Measurements from ENCODE around the gene CMTM8.
"Not testable (repeated sequence)": the region's sequence is repeated elsewhere in the genome, so short reads cannot be mapped to it uniquely, and the experiment has no call there.

Gene CMTM8

GRCh38 chr3:32379831-32380500 lies 141.5 kb downstream of the CMTM8 start:
- DNase-seq (ENCODE audit: low read depth in 2 of 2): no peak

- no peak for DNase-seq (ENCODE audit: low read depth in 2 of 2)
Observed at GRCh38 chr3:32381922-32382321, 143.4 kb downstream of the CMTM8 start.

- no peak for DNase-seq (ENCODE audit: low read depth in 2 of 2)
Observed at GRCh38 chr3:32383136-32383711, 144.7 kb downstream of the CMTM8 start.

GRCh38 chr3:32384938-32385337 lies 146.5 kb downstream of the CMTM8 start:
- no peak for DNase-seq (ENCODE audit: low read depth in 2 of 2)

GRCh38 chr3:32387512-32387911 lies 149.0 kb downstream of the CMTM8 start:
- DNase-seq (ENCODE audit: low read depth in 2 of 2): no peak

- DNase-seq (ENCODE audit: low read depth in 2 of 2): not testable (repeated sequence)
Observed at GRCh38 chr3:32389577-32389976, 151.1 kb downstream of the CMTM8 start.

- no peak for DNase-seq (ENCODE audit: low read depth in 2 of 2)
Observed at GRCh38 chr3:32391643-32392535, 153.4 kb downstream of the CMTM8 start, which contains the start of gene CMTM7. TSS of gene CMTM7 (plus strand) at chr3:32391853. CDS start at chr3:32391907, 54 bp downstream.

- no peak for DNase-seq (ENCODE audit: low read depth in 2 of 2)
Observed at GRCh38 chr3:32392536-32393302, 154.2 kb downstream of the CMTM8 start.

GRCh38 chr3:32395496-32395895 lies 157.0 kb downstream of the CMTM8 start:
- DNase-seq (ENCODE audit: low read depth in 2 of 2): no peak

- DNase-seq (ENCODE audit: low read depth in 2 of 2): no peak
Observed at GRCh38 chr3:32397941-32398340, 159.5 kb downstream of the CMTM8 start.

- no peak for DNase-seq (ENCODE audit: low read depth in 2 of 2)
Observed at GRCh38 chr3:32398531-32398930, 160.1 kb downstream of the CMTM8 start.

GRCh38 chr3:32399030-32399620 lies 160.6 kb downstream of the CMTM8 start:
- DNase-seq (ENCODE audit: low read depth in 2 of 2): no peak

GRCh38 chr3:32401126-32401525 lies 162.6 kb downstream of the CMTM8 start:
- no peak for DNase-seq (ENCODE audit: low read depth in 2 of 2)

GRCh38 chr3:32401556-32402081 lies 163.1 kb downstream of the CMTM8 start:
- DNase-seq (ENCODE audit: low read depth in 2 of 2): no peak

- no peak for DNase-seq (ENCODE audit: low read depth in 2 of 2)
Observed at GRCh38 chr3:32403663-32404062, 165.2 kb downstream of the CMTM8 start.

GRCh38 chr3:32404714-32405113 lies 166.2 kb downstream of the CMTM8 start:
- no peak for DNase-seq (ENCODE audit: low read depth in 2 of 2)

GRCh38 chr3:32405155-32405554 lies 166.7 kb downstream of the CMTM8 start:
- no peak for DNase-seq (ENCODE audit: low read depth in 2 of 2)

- no peak for DNase-seq (ENCODE audit: low read depth in 2 of 2)
Observed at GRCh38 chr3:32405711-32406323, 167.3 kb downstream of the CMTM8 start.

GRCh38 chr3:32406486-32407408 lies 168.3 kb downstream of the CMTM8 start:
- DNase-seq (ENCODE audit: low read depth in 2 of 2): no peak

All from stimulated activated CD4-positive, alpha-beta T cell treated with anti-CD3 and anti-CD28 coated beads, Interleukin-1b, Interleukin-23, amount 100 ng/mL, for 1 hour (primary cell).